LHCN-M2 (cell line): ENCODE data around the gene LRRC72. TPM values are rescaled to one million over a fixed set of nuclear protein-coding genes. Genes with fewer than 3 reads are reported as not detected.
A peak's percentile ranks its signal among the peaks of the same experiment; 100 is the strongest.
"Not testable (repeated sequence)": the region's sequence is repeated elsewhere in the genome, so short reads cannot be mapped to it uniquely, and the experiment has no call there.

Source experiments
- DNase-seq: peaks from one replicate; pipeline ENCODE4 v3.0.0-alpha.2; 2012; ENCODE audit warnings: low read depth
- polyA plus RNA-seq: library from polyadenylated mRNA; unstranded; fragments of >200 nt; gene quantifications from one replicate; pipeline ENCODE4 v1.2.1, GENCODE V29; 2012; ENCODE audit warnings: missing spikeins
- total RNA-seq: library from RNA; depleted of rRNA; stranded (reverse); fragments of >200 nt; gene quantifications from 2 replicates; pipeline ENCODE4 v1.2.3, GENCODE V29; 2014; rRNA removed

Gene LRRC72
- total RNA-seq, result not detected in 2 replicates
- polyA plus RNA-seq, result not detected

GRCh38 chr7:16526742-16527540 lies at the start of gene LRRC72:
TSS of gene LRRC72 (plus strand) at chr7:16526825. CDS start at chr7:16526953, 128 bp downstream.
- no peak for DNase-seq

- DNase-seq, result no peak
Observed at GRCh38 chr7:16479161-16479560, 47.5 kb upstream of the LRRC72 start.

- no peak for DNase-seq
Observed at GRCh38 chr7:16479591-16479990, 47.0 kb upstream of the LRRC72 start.

GRCh38 chr7:16484453-16485158 lies 42.0 kb upstream of the LRRC72 start:
- DNase-seq, result peak; percentile 84

- DNase-seq, result no peak
Observed at GRCh38 chr7:16491148-16491547, 35.5 kb upstream of the LRRC72 start.

- peak; percentile 8 for DNase-seq
Observed at GRCh38 chr7:16492513-16493062, 34.0 kb upstream of the LRRC72 start.

- DNase-seq, result no peak
Observed at GRCh38 chr7:16493266-16493665, 33.4 kb upstream of the LRRC72 start.

GRCh38 chr7:16494551-16494950 lies 32.1 kb upstream of the LRRC72 start:
- no peak for DNase-seq

GRCh38 chr7:16494955-16495719 lies 31.5 kb upstream of the LRRC72 start:
- no peak for DNase-seq

GRCh38 chr7:16498122-16498521 lies 28.5 kb upstream of the LRRC72 start:
- DNase-seq, result no peak

GRCh38 chr7:16502303-16502702 lies 24.3 kb upstream of the LRRC72 start:
- DNase-seq, result no peak

- peak; percentile 8 for DNase-seq
Observed at GRCh38 chr7:16504019-16504418, 22.6 kb upstream of the LRRC72 start.

GRCh38 chr7:16506422-16506821 lies 20.2 kb upstream of the LRRC72 start:
- DNase-seq, result not testable (repeated sequence)

- peak; percentile 20 for DNase-seq
Observed at GRCh38 chr7:16509829-16510228, 16.8 kb upstream of the LRRC72 start.

- DNase-seq, result no peak
Observed at GRCh38 chr7:16511314-16511713, 15.3 kb upstream of the LRRC72 start.

GRCh38 chr7:16512097-16512496 lies 14.5 kb upstream of the LRRC72 start:
- DNase-seq, result no peak

- DNase-seq, result no peak
Observed at GRCh38 chr7:16514271-16514670, 12.4 kb upstream of the LRRC72 start.

GRCh38 chr7:16514729-16515128 lies 11.9 kb upstream of the LRRC72 start:
- DNase-seq, result no peak

GRCh38 chr7:16515785-16516685 lies 10.6 kb upstream of the LRRC72 start:
- DNase-seq, result no peak

GRCh38 chr7:16519985-16520384 lies 6.6 kb upstream of the LRRC72 start:
- DNase-seq, result not testable (repeated sequence)

- DNase-seq, result no peak
Observed at GRCh38 chr7:16524332-16524731, 2.3 kb upstream of the LRRC72 start.
